ENCODE measurements around the gene NUP210. TPM values are rescaled to one million over a fixed set of nuclear protein-coding genes. Genes with fewer than 3 reads are reported as not detected.

NUP210 gene
- total and polyA plus RNA-seq, 2 of the 13 experiments (the other 11 are each of a cell fraction or from before 2014, with no cell fraction given) = 31.6 to 35.2 TPM

DNA sequence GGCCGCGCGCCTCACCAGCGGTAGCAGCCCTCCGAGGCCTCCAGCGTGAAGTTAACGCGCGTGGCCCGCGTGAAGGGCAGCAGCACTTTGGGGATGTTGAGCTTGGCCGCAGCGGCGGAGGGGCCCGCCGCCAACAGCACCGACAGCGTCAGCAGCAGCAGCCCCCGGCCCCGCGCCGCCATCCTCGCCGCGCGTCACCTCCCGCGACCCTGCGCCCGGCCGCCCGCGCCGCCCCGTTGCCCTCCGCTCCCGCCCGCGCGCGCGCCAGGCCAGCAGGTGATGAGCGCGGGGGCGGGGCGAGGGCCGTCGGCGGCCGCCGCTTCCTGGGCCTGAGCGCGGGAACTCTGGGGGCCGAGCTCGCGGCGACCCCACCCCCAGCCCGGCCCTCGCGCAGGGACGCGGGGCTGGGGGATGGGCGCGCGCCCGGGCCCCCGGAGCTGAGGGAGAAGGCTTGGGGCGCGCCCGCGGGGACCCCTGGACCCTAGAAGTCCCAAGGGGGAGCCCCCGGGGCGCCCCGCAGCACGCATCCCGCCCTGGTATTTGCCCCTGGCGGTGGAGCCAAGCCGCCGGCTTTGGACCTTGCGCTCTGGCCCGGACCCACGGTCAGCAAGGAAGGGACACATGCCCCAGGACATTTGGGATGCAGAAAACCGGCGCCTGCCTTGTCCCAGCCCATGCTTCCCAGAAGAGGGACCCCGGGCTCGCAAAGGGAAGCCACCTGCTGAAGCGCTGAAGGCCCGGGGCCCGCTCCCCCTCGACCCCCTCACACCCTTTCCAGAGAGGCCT is at the start of gene NUP210 (continued):
- TF ChIP-seq HNF1B (CRISPR knock-in tag; IDR thresholded peaks at IDR 0.05) = no peak
- TF ChIP-seq HMGA1 (CRISPR knock-in tag; conservative IDR thresholded peaks at IDR 0.05) = no peak
- 0 out of 2 replicates have a peak, but pooled peaks have one; percentile 5 for TF ChIP-seq NR2F6 (IDR thresholded peaks at IDR 0.05)
- TF ChIP-seq NR2F6 (CRISPR knock-in tag; IDR thresholded peaks at IDR 0.05) = no peak
- TF ChIP-seq MEF2D (CRISPR knock-in tag; IDR thresholded peaks at IDR 0.05) = no peak
- no peak for TF ChIP-seq SYNCRIP (IDR thresholded peaks at IDR 0.05; ENCODE audit: insufficient read depth, low read depth, low read length)
- TF ChIP-seq GFI1 (CRISPR knock-in tag; IDR thresholded peaks at IDR 0.05; ENCODE audit: borderline replicate concordance) = peak; percentile 25; the same call in 1 of the 2 replicates
- TF ChIP-seq ZNF253 (CRISPR knock-in tag; IDR thresholded peaks at IDR 0.05; ENCODE audit: borderline replicate concordance) = no peak
- no peak for TF ChIP-seq CENPX (CRISPR knock-in tag; IDR thresholded peaks at IDR 0.05)
- TF ChIP-seq NCOR1 (IDR thresholded peaks at IDR 0.05; ENCODE audit: borderline replicate concordance, low read length) = peak; percentile 69; the same call in 1 of the 2 replicates
- TF ChIP-seq NR2F2 (IDR thresholded peaks at IDR 0.05; ENCODE audit: borderline replicate concordance, low read depth) = no peak
- TF ChIP-seq JARID2 (CRISPR knock-in tag; IDR thresholded peaks at IDR 0.05; ENCODE audit: insufficient replicate concordance) = no peak
- TF ChIP-seq, protein P1, sequence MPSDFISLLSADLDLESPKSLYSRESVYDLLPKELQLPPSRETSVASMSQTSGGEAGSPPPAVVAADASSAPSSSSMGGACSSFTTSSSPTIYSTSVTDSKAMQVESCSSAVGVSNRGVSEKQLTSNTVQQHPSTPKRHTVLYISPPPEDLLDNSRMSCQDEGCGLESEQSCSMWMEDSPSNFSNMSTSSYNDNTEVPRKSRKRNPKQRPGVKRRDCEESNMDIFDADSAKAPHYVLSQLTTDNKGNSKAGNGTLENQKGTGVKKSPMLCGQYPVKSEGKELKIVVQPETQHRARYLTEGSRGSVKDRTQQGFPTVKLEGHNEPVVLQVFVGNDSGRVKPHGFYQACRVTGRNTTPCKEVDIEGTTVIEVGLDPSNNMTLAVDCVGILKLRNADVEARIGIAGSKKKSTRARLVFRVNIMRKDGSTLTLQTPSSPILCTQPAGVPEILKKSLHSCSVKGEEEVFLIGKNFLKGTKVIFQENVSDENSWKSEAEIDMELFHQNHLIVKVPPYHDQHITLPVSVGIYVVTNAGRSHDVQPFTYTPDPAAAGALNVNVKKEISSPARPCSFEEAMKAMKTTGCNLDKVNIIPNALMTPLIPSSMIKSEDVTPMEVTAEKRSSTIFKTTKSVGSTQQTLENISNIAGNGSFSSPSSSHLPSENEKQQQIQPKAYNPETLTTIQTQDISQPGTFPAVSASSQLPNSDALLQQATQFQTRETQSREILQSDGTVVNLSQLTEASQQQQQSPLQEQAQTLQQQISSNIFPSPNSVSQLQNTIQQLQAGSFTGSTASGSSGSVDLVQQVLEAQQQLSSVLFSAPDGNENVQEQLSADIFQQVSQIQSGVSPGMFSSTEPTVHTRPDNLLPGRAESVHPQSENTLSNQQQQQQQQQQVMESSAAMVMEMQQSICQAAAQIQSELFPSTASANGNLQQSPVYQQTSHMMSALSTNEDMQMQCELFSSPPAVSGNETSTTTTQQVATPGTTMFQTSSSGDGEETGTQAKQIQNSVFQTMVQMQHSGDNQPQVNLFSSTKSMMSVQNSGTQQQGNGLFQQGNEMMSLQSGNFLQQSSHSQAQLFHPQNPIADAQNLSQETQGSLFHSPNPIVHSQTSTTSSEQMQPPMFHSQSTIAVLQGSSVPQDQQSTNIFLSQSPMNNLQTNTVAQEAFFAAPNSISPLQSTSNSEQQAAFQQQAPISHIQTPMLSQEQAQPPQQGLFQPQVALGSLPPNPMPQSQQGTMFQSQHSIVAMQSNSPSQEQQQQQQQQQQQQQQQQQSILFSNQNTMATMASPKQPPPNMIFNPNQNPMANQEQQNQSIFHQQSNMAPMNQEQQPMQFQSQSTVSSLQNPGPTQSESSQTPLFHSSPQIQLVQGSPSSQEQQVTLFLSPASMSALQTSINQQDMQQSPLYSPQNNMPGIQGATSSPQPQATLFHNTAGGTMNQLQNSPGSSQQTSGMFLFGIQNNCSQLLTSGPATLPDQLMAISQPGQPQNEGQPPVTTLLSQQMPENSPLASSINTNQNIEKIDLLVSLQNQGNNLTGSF (CRISPR knock-in tag; IDR thresholded peaks at IDR 0.05) = no peak
- TF ChIP-seq ZFX (CRISPR knock-in tag; IDR thresholded peaks at IDR 0.05; ENCODE audit: low read depth) = peak; percentile 61
- no peak for TF ChIP-seq ZNF530 (CRISPR knock-in tag; IDR thresholded peaks at IDR 0.05; ENCODE audit: low read depth)
- no peak for TF ChIP-seq ZNF674 (CRISPR knock-in tag; IDR thresholded peaks at IDR 0.05; ENCODE audit: low read depth)
- no peak for TF ChIP-seq ZFP1 (CRISPR knock-in tag; IDR thresholded peaks at IDR 0.05)
- TF ChIP-seq GMEB1 (CRISPR knock-in tag; IDR thresholded peaks at IDR 0.05; ENCODE audit: borderline replicate concordance) = no peak
- no peak for TF ChIP-seq PAWR (CRISPR knock-in tag; IDR thresholded peaks at IDR 0.05; ENCODE audit: borderline replicate concordance)

Measured in HepG2 (cell line).